Dedifferentiated amniotic fluid mesenchymal stem cell (primary cell): ENCODE results near the gene PRKN.
"Not testable (repeated sequence)": the region's sequence is repeated elsewhere in the genome, so short reads cannot be mapped to it uniquely, and the experiment has no call there.

Experiments
- DNase-seq: peaks from one replicate; pipeline ENCODE4 v3.0.0-alpha.2; 2016; ENCODE audit errors: extremely low spot score

Gene PRKN

DNA sequence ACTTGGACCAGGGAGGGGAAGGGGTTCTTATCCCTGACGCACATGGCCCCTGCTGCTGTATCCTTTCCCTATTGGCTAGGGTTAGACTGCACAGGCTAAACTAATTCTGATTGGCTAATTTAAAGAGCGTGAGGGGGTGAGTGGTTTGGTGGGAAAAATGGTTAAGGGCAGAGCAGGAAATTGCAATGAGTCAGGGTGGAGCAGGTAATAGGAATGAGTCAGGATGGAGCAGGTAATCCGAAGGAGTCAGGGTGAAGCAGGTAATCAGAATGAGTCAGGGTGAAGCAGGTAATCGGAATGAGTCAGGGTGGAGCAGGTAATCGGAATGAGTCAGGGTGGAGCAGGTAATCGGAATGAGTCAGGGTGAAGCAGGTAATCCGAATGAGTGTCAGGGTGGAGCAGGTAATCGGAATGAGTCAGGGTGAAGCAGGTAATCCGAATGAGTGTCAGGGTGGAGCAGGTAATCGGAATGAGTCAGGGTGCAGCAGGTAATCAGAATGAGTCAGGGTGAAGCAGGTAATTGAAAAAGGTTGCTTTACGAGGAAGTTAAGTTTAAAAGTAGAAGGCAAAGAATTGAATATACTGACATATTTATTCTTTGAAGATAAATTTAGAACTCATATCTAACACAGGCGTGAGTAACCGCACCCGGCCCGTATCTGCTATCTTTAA lies 1412.2 kb downstream of the PRKN start:
- DNase-seq: not testable (repeated sequence)

DNA sequence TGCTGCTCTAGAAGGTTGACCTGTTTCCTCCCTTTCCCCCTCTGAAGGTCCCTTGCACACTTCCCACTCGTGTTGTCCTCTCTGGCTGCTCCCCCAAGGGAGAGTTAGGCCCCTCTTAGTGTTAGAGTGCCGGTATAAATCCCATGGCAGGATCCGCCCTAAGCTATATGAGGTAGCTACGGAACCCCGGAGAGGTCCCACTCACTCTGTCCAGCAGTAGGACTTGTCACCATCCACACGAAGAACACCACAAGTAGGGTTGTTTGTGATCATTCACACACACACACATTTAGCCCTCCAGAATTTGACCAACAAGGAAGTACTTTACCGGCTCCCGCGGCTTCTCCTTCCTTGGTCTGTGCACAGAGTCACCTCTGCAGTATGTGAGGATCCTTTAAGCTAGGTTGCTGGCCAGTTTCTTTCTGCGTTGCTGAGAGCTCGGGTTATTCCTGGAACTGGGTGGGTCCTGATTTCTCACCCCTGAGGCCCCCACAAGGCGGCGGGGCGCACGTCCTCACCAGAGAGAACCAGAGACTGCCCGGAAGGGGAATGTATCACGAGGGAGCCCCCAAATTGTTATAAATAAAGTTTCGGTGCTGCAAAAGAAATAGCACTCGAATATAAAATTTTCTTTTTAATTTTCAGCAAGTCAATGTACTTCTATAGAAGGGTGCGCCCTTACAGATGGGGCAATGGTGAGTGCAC lies 1412.9 kb downstream of the PRKN start:
- not testable (repeated sequence) for DNase-seq

DNA sequence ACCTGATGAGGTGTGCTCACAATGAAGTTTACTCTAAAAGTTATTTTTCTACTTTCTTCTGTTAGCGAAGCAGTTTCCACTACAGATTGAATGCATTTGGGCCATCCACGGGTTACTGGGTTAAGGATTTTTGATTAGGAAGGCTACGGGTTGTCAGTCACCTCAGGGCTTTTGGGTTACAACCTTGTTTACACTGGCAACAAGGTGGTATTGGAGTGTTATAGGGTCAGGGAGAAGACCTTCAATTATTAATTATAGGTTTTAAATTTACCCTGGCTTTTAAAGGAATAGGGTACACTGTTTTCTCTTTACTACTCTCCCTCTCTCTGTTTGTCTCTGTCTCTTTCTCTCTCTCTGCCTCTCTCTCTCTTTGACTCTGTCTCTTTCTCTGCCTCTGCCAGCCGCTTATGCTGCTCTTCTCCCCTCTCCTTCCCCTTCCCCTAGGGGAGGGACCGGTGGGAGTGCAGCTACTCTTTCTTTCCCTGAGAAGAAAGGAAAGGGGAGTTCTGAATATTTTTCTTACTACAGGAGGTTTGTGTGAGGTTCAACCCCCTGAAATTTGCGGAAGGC lies 1413.5 kb downstream of the PRKN start:
- no peak for DNase-seq

DNA sequence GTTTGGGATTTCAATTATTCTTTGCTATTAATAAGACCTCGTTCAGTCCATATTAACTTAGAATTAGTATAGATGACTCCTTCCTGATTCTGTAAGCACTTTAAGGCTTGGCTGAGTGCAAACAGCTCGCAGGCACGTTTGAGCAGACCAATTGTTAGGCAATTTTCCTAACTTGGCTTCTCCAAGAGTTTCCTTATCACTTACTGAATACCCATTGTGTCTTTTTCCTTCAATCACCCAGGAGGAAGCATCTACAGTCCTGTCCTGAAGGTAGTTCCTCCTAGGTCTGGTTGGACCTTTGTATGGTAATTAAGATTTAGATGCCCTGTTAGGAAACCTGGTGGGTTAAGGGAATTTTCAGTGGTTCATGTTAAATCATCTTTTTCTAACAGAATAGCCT lies 1414.1 kb downstream of the PRKN start:
- DNase-seq: not testable (repeated sequence)

DNA sequence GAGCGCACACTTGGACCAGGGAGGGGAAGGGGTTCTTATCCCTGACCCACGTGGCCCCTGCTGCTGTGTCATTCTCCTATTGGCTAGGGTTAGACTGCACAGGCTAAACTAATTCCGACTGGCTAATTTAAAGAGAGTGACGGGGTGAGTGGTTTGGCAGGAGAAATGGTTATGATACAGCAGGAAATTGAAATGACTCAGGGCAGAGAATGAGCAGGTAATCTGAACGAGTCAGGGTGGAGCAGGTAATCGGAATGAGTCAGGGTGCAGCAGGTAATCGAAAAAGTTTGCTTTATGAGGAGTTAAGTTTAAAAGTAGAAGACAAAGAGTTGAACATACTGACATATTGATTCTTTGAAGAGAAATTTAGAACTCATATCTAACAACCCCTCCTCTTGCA lies 1417.8 kb downstream of the PRKN start:
- DNase-seq: not testable (repeated sequence)

DNA sequence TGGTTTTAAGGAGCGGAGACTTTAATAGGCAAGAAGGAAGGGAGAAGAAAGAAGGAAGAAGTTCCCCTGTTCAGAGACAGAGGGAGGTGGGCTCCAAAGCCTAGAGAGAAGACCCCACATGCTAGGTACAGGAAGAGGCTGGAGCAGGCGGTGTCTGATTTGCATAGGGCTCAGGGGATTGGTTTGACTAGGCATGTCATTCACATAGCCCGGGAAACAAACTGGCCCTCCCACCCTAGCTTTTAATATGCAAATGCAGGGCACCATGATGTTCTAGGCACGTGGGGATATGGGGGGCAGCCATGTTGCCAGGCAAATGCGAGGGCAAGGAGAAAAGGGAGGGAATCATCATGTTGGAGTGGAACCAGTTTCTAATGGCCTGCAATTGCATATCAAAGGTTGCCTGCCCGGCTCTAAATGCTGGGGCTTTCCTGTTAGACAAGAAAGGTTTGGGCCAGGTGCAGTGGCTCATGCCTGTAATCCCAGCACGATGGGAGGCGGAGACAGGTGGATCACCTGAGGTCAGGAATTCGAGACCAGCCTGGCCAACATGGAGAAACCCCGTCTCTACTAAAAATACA lies 1419.4 kb downstream of the PRKN start:
- no peak for DNase-seq

DNA sequence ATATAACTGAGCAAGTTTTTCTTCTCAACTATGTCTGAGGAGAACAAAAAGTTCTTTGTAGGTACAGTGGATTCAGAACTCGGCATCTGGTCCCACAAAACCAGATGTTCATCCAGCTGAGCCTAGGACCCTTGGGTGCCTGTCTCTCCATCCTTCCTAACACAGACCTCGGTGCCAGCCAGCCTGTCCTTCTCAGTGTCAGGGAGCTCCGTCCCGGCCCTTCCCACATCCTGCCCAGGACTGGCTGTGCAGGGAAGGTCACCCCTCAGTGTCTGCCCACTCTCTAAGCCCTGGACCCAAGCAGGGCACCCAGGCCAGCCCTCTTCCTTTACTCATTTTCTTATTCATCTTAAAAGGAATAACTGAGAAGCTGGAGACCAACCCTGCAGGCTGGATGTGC lies 1421.7 kb downstream of the PRKN start:
- no peak for DNase-seq

DNA sequence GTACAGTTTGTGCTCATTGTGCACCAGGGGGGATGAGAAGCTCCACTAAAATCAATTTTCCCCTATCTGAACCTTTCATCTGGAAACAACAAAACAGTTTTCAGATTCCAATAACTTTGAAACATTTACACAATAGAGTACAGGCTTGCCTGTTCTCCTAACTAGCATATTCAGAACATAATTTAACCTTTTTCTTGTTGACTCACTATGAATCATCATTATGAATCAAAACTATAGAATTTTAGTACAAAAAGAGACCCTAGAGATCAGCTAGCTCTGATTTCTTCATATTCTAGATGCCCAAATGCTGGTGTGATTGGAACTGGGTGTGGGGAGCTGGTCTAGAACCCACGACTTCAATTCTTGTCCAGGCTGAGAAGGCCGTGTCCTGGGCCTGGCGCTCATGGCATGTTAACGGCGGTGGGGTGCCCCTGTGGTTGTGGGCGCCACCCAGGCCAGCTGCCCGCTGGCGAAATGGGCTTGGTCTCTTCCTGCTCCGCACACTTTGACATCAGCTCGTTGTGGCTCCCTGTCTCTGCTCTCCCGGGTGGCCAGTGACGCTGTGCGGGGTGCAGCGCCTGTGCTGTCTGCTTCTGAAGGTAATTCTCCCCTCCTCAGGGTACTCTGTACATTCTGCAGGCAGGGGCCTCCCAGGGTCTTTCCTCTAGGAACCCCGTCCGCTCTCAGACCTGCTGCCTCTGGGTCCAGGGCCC lies 1423.8 kb downstream of the PRKN start:
- peak; percentile 26 for DNase-seq

DNA sequence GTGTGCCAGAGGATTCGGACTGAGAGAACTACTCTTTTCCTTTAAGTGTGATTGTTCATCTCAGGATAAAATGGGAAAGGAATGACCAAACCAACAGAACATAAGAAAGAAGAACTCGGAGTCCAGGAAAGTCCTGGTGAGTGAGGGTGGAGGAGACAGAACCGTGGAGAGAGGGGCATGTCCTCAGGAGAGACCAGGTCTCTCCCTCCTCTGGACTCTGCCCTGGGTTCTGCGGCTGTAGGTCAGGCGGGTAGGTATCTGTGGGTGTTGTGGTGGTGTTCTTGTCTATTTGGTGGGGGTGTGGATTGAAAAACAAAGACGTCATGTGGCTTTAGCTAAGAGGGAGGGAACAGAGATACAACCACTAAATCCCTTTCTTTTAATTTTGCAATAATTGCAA lies 1424.6 kb downstream of the PRKN start:
- no peak for DNase-seq

DNA sequence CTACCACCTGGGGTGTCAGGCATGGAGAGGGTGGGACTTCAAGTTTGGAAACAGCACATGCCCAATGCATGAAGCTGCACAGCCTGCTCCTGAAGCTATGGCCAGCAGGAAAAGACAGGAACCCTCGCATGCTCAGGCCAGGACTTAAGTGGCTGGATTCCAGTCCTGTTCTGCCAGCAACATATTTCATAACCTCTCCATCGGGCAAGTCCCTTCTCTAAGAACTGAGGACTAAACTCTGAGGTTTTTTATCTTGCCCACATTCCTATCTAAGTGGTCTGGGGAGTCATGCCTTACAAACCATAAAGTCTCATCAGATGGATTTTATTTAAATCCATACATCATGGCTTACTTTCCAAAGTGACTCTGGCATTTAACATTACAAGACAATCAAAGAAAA lies 1426.2 kb downstream of the PRKN start:
- peak; percentile 92 for DNase-seq

DNA sequence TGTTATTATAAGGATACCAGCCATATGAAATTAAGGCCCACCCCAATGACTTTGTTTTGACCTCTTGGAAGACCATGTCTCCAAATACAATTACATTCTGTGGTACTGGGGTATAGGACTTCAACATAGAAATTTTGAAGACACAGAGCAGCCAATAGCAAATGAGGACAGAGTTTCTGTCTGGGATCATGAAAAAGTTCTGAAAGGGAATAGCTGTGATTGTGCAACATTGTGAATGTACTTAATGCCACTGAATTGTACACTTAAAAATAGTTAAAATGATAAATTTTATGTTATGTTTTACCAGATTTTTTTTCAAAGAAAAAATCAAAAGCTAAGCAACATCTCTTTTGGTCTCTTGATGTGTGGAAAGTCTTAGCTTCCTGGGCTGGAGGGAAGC lies 1426.7 kb downstream of the PRKN start:
- DNase-seq: no peak

DNA sequence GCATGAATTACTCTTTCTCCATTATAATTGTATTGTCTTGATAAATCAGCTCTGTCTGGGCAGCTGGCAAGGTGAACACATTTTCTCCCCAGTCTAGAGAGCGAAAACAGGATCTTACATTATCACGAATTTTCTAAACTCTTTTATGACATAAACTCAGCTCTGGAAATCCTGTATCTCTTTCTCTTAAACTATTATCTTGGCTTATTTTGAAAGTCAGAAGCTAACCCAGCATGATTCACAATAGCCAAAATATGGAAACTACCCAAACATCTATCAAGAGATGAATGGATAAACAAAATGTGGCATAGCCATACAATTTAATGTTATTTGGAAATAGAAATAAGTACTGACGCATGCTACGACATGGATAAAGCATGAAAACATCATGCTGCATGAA lies 1427.8 kb downstream of the PRKN start:
- no peak for DNase-seq
